COR-L47 (cell line): ENCODE measurements around the gene FKBP14.
"Not testable (repeated sequence)": the region's sequence is repeated elsewhere in the genome, so short reads cannot be mapped to it uniquely, and the experiment has no call there.

Source experiments
- DNase-seq: peaks from one replicate; lab custom pipeline; 2025; lab: John Stamatoyannopoulos, UW

FKBP14 gene, protein sequence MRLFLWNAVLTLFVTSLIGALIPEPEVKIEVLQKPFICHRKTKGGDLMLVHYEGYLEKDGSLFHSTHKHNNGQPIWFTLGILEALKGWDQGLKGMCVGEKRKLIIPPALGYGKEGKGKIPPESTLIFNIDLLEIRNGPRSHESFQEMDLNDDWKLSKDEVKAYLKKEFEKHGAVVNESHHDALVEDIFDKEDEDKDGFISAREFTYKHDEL

DNA sequence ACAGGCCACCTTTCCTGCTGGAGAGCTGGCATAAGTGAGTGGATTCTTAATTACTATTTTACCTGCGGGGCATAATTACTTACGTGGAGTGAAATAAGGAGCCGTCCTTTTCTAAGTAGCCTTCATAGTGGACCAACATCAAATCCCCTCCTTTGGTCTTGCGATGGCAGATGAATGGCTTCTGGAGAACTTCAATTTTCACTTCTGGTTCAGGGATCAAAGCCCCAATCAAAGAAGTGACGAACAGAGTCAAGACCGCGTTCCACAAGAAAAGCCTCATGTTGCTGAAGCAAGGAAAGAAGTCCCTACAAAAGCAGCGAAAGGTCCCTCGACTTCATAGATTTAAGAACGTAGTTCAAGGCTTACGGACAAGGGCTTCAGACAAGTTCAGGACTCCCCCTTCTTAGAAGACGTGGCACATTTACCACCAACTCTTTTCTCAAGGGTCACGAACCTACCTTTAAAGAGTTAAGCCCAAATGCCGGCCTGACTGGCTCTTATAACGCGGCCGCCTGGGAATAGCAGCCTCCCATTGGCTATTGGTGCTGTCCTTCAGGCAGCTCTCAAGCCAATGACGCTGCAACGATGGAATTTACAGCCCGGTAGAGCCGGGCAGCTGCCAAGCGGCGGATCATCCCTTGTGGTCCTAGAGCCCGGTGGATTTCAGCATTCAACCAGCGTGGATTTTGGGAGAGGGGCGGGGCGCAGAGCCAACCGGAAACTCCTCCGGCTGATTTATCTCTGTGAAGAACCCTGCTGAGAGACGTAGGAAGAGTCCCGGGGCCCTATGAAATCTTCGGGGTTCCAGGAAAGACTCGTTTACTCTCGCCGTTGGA is at the start of gene FKBP14:
FKBP14 (minus strand) TSS at position 474 of the 836 bp plus-strand sequence; CDS start at position 280, 194 bp downstream.
- peak; percentile 98 for DNase-seq

DNA sequence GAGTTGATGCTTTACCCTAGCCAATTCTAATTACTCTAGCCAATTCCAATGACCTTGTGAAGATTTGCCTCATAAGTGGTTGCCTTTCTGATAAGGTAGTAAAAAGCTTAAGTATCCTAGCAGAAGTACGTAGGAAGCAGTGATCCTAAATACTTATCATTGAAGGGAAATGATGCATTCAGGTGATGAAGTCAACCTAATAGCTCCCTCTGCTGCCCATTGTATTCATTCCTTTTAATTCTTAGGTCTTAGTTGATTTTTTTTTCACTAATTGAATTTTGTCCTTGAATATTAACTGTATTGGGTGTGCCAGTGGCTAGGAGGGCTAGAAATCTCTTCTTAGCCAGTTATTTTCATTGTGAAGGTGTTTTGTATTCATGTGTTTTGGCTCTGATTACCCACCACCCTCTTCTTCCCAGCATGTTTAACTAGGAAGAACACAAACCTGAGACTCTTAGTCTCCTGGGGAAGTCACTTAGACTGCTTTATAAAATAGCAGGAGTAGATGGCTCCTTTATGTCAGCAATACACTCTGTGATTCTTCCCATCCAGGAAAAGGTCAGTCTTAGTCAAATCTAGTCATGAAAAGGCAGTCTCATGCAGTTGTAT is 48.0 kb upstream of the FKBP14 start:
- DNase-seq, result peak; percentile 50

DNA sequence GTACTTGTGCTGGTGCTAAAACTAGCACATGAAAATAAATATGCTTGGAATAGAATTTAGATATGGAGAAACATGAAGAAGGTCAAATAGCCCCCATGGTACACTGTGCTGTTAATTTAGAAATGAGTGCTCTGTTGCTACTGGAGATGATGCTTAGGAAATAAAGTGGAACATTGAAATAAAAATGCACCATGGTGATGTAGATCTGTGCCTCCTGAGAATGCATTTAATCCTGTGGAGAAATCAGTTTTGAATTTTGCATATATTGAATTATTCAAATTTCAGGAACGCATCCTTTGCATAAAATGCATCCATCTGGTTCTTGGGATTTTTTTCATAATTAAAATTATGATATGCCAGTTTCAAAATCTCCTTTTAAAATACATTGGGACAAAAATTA is 46.2 kb upstream of the FKBP14 start:
- DNase-seq, result no peak

DNA sequence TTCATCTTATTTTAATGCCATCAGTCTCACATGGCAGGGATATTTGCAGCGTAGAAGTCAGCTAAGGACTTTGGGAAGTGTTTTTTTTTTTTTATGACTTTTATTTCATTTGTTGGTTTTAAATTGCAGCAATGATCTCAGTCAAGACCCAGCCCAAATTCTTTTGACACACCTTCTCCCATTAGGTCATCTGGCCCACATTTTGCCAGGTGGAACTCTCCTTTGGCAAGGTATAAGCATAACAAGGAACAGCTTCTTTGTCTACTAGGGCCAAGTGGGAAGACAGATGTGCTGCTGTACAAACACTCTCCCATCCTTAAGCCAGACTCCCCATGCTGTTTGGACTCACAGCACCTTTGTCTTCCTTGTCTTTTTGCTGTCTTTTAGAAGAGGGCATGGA is 43.5 kb upstream of the FKBP14 start:
- no peak for DNase-seq

DNA sequence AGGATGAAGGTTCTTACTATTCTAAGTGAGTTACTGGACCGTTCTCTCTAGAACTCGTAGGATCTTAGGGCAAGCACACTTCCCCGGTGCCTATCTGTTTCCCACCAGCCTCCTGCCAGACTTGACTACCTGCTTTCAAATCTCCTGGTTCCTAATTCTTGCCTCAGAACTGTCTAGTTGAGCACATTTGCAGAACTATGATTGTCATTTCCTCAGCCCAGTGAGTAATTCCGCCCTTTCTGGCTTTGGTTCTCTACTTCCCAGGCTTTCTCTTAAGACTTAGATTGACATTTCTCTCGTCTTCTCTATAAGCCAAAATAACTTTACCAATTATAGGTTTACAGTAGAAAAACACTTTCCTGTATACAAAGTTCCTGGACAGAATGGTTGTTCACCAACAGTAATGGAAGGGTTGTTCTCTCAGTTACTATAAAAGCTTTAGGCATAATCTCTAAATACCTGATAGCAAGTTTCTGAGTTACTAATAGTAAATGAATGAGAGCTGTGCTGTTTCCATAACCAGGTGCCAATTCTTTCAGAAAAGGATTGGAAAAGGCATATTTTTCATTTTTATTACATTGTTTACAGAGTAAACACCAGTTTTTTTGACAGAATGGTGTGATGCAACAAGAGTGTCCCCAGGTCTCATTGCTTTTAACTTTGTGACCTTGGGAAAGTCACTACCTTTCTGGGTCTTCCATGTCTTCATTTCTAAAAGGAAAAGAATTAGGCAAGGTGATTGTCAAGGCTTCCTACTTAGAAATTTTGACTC is 42.8 kb upstream of the FKBP14 start:
- no peak for DNase-seq

DNA sequence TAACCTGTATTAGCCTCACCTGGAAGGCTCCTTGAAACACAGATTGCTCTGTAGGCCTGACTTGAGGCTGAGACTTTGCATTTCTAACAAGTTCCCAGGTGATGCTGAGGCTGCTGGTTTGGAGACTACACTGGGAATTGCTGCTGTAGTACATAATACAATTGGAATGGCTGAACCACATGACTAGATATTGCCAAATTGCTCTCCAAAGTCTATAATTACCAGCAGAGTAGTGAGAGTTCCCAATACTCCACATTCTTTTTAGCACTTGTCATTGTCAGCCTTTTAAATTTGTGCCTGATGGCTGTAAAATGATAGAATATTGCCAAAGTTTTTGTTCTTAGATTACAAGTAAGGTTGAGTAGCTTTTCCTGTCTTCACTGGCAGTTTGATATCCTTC is 41.6 kb upstream of the FKBP14 start:
- DNase-seq, result no peak

DNA sequence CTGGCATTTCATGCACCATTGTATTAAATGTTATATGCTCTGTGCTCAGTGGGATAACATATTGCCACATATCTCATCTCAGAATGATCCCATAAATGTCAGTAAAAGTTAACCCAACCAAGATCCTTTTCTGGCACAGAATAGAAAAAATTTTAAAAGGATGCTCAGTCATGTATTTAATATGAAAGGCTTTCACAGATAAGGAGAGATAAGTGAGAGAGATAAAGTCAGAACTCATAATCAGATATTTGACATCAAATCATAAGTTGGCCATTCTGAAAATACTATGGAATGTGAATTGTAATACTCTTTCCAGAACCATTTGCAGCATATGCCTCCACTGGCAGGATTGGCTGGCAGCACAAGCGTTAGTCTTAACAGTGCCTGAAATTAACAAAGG is 40.2 kb upstream of the FKBP14 start:
- DNase-seq, result no peak

DNA sequence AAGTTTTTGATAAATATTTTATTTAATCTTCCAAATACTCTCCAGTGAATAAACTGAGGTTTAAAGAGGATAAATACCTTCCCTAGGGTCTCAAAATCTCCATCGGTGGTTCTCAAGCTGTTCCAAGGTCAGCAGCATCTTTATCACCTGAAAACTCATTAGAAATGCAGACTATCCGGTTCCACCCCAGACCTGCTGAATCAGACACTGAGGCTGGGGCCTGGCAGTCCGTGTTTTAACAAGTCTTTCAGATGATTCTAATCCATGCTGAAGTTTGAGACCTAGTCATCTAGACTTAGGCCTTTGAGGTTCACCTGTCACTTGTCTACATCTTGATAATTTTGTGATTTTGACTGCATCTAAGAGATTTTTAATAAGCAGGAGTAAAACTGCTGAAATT is 39.2 kb upstream of the FKBP14 start:
- no peak for DNase-seq

DNA sequence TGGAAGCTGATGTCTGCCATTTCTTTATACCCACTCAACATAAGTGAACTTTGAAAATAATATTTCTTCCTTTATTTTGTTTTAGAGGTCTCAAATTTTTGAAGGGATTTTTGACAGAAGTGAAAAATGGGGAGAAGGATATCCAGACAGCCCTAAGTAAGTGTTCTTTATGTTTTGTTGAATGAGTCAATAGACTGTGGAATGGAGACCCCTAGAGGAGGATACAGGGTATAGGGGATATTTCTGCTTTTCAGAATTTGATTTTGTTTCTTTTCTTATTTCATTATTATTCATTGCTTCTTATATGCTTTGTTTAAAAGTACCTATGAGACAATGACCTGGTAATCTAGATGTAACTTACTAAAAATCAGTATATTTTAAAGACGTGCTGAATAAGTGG is 36.1 kb upstream of the FKBP14 start:
- DNase-seq, result peak; percentile 18

DNA sequence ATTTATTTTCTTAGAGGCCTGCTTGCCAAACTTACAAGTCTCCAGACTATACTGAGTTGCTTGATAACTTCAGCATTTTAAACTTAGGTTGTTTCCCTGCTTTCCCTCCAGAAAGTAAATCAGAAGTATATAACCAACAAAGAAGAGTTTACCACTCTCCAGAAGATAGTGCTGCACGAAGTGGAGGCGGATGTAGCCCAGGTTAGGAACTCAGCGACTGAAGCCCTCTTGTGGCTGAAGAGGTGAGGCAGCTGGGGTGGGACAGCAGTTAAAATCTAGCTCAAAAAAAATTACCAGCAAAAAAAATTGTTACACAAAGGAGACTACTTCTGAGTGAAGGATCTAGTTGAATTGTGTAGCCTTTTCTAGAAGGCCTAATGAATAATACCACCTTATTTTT is 35.3 kb upstream of the FKBP14 start:
- DNase-seq, result not testable (repeated sequence)

DNA sequence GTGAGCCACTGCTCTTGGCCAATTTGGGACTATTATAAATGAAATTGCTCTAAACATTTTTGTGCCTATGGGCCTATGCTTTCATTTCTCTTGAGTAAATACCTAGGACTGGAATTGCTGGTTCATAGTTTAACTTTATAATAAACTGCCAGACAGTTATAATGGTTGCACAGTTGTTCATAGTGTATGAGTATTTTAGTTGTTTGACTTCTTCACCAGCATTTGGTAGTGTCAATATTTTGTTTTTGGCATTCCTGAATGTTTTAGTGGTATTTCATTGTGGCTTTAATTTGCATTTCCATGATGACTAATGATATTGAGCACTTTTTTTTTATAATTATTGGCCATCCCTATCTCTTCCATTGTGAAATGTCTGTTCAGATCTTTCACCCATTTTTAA is 31.2 kb upstream of the FKBP14 start:
- no peak for DNase-seq

DNA sequence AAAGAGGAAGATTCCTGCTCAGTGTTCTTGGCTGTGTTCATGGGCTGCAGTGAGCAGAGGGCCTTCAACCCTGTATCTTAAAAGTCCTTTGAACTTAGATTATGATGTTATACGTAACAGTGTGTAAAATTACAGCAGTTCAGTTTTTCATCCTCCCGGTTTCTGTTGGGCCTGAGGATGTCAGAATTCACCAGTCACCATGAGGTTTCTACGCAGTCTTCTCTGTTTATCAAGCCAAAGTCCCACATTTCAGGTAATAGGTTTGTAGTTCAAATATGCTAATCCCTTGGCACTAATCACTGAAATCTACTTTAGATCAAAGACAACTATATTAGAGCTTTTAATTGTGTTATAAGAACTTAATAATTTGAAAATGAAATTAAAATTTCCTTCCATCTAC is 26.6 kb upstream of the FKBP14 start:
- DNase-seq, result no peak

DNA sequence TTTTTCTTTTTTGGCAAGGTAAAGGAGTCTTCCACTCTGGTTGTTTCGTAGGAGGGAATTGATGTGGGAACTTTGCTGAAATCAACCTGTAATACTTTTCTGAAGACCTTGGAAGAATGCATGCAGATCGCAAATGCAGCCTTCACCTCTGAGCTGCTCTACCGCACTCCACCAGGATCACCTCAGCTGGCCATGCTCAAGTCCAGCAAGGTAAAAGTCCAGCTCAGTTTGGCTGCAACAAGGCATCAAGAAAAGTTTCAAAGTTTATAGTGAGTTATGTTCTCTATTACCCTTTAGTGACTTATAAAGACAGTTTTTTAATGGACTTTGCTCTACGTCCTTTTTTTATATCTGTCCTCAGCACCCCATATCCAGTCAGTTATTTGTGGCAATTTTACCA is 22.7 kb upstream of the FKBP14 start:
- no peak for DNase-seq

DNA sequence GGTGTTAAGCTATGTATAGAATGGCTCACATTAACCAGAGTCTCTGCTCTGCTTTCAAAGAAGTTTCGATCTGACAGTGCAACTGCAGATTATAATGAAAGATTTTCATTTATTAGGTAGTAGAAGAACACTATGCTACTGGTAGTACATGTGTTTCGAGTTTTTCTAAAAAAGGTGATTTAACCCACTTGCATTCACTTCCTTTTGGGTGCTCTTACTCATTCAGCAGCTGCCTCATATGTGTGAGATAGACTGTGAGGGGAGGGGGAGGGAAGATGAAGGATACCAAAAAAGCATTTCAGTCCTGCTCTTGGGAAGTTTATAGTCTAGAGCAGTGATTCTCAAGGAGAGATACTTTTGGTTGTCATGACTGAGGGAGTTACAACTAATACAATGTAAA is 22.1 kb upstream of the FKBP14 start:
- DNase-seq, result no peak

DNA sequence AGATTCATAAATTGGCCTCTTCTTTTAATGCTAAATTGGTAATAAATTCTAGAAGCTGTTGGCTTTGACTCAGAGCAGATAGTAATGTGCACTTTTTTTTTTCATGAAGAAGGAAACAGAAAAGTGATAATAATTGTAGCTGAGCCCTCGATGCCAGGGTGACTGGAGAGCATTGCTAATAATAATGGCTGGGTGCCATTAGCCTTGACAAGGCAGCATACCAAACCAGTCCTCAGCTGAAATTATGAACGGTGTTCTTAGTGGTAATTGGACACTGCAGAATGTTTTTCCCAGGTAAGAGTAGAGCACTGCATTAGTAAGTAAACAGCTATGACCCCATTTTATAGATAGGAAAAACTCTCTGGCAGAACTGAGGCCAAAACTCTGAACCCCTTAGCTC is 20.6 kb upstream of the FKBP14 start:
- no peak for DNase-seq

DNA sequence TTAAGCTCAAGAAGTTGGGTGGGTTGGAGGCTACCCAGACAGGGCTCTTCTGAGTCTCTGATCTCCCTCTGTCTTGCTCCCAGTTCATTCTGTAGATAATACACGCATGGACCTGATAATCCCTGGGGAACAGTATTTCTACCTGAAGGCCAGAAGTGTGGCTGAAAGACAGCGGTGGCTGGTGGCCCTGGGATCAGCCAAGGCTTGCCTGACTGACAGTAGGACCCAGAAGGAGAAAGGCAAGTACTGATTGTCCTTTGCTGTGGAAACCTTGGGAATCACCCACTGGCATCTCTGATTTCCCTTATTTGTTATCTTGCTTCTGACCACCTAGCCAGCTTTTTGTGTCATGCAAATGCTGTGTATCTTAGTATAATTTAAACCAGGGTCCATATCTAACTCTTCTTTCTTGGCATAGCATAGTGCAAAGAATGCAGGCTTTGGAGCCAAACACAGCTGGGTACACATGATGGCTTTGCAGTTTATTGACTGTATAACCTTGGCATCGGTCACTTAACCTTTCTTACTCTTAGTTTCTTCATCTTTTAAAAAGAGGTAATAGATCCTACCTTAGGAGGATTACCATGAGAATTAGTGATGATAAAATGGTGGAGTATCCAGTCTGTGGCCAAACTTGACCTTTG is 19.7 kb upstream of the FKBP14 start:
- DNase-seq, result no peak

DNA sequence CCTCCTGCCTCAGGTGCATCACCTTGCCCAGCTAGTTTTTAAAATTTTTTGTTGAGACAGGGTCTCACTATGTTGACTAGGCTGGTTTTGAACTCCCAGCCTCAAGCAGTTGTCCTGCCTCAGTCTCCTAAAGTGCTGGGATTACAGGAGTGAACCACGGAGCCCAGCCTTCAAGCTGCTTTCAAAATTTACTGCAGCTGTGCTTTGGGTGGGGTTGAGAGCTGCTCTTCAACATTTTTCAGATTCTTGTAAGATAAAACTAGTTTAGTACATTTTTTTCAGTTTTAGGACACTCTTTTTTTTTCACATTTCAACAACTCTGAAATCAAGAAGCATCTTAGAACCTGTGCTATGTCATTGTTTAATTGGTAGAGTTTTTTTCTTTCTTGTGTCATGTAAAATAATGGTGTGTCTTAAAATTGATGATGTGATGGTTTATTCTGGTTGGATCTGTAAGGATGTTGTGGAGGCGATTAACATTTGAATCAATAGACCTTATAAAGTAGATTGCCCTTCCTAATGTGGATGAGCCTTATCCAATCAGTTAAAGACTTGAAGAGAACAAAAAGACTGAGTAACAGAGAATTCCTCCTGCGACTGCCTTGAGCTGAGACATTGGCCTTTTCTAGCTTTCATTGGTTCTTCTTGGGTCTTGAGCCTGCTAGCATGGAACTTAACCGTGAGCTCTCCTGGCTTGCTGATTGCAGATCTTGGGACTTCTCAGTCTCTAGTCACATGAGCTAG is 15.2 kb upstream of the FKBP14 start:
- DNase-seq, result no peak

DNA sequence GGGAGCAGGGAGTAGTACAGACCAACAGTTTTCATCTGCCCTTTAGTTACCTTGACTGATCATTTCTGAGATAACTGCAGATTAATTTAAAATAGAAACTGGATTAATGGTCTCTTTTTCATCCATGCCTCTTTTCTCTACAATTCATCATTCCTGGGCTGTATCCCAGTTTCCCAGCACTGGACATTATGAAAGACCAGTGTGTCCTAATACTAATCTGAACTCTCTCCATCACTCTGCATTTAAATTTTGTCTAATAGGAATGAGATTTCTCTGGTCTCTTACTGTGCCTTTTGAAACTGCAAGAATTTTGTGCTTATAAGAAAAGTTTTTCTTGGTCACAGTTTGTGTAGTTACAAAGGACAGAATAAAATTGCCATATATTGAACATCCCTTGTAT is 14.4 kb upstream of the FKBP14 start:
- DNase-seq, result no peak

DNA sequence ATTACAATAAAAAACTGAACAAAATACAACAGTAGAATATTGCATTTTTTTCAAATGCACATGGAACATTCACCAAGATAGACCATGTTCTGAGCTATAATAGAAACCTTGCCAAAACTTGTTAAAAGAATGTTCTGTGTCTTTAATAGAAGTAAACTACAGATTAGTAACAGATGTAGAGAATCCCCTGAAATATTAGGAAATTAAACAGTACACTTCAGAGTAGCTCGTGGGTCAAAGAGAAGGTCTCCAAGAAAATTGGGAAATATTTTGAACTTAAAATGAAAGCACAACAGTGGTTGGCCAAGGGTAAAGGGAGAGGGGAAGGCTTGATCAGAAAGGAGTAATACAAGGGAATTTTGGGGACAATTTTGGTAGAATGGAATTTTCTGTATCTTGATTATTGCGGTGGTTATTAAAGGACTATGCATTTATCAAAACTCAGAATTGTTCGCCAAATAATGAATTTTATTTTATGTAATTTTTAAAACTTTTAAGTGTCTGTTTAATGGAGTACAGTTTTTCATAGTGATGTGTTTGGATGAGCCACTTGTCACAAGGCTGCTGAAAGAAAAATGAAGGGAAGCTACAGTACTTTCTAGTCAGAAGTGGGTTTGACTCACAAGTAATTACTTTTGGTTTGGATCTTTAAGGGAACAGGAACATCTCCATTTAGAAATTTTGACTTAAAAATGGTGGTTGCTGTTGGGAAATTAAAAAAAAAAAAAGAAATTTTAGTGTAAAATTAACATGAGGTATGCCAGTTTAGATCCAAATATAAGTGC is 11.9 kb upstream of the FKBP14 start:
- no peak for DNase-seq

DNA sequence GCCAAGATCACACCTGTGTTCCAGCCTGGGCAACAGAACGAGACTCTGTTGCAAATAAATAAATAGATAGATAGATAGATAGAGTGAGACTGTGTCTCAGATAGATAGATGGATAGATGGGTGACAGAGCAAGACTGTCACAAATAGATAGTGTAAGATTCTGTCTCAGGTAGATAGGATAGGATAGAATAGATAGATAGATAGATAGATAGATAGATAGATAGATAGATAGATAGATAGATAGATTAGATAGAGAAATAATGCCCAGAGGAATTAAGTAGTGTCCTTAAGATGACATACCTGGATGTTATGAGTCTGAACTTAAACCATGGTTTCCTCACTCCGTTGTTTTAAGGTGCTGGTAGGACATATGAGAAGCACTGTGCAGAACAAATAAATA is 9.7 kb upstream of the FKBP14 start:
- DNase-seq, result no peak

DNA sequence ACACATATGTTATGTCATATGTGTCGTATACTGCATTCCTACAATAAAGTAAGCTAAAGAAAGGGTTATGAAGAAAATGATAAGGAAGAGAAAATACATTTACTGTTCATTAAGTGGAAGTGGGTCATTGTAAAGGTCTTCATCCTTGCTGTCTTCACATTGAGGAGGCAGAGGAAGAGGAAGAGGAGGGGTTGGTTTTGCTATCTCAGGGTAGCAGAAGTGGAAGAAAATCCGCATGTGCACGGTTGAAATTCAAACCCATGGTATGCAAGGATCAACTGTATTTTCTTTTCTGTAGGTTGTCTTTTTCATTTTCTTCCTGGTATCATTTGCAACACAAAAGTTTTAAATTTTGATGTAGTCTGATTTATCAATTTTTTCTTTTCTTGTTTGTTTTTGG is 8.0 kb upstream of the FKBP14 start:
- DNase-seq, result no peak
